ENCODE measurements around the gene RHAG. TPM values are rescaled to one million over a fixed set of nuclear protein-coding genes. Genes with fewer than 3 reads are reported as not detected.

The RHAG gene
- total RNA-seq, 2 donors from 2014 or later: not detected

DNA sequence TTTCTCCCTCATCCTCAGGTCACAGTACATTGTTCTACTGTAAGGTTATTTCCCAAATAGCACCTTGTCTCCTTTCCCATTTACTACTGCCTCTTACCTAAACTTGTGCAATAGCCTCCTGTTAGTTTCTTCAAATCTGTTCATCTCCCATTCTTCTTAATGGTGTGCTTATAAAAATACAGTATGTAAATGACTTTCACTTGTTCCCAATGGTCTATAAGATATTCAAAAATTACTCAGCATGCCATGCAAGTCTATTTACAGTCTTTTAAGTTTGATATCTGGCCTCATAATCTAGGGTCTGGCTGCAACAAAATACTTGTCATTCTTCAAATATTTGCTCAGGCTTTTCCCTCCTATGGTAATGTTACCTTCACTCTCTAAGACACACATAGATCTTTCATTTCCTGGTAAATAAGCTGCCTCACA, 31.5 kb upstream of the RHAG start:
- Mint-ChIP-seq H3K4me1 (peaks cover 5% of the 10 kb centered on the region), H3K4me3 (no peak overlapping the region), H3K9me3 (peaks cover 18% of the 10 kb centered on the region), H3K27ac (no peak overlapping the region), H3K27me3 (ENCODE audit: insufficient read depth) (no peaks in the 10 kb centered on the region), H3K36me3 (ENCODE audit: low read depth) (peaks cover 6% of the 10 kb centered on the region)
- DNase-seq: no peak
- Histone ChIP-seq H3K27ac (ENCODE audit: low read depth, low read length) (no peak overlapping the region), H3K4me1 (ENCODE audit: control insufficient read depth, insufficient read depth, low read length) (peaks cover 6% of the 10 kb centered on the region), H3K36me3 (ENCODE audit: control insufficient read depth, insufficient read depth, low read length) (no peaks in the 10 kb centered on the region), H3K9ac (ENCODE audit: extremely low read depth, low read length, poor library complexity, severe bottlenecking) (no peak overlapping the region), H3K27me3 (ENCODE audit: control insufficient read depth, insufficient read depth, low read length, poor library complexity, severe bottlenecking) (no peaks in the 10 kb centered on the region), H3K9me3 (ENCODE audit: control insufficient read depth, low read length) (peaks cover 11% of the 10 kb centered on the region), H3K4me3 (ENCODE audit: low read length) (no peak overlapping the region)
- TF ChIP-seq CTCF (conservative IDR thresholded peaks at IDR 0.05): no peak

GRCh38 chr6:49666930-49667757, 30.5 kb upstream of the RHAG start:
- peaks cover 6% of the 10 kb centered on the region for H3K4me1 ChIP-seq (ENCODE audit: control insufficient read depth, insufficient read depth, low read length)
- no peak overlapping the region for H3K4me3 Mint-ChIP-seq
- H3K9ac ChIP-seq (ENCODE audit: extremely low read depth, low read length, poor library complexity, severe bottlenecking): no peak overlapping the region
- H3K27ac ChIP-seq (ENCODE audit: low read depth, low read length): no peak overlapping the region
- no peaks in the 10 kb centered on the region for H3K27me3 Mint-ChIP-seq (ENCODE audit: insufficient read depth)
- H3K4me3 ChIP-seq (ENCODE audit: low read length): no peak overlapping the region
- H3K36me3 ChIP-seq (ENCODE audit: control insufficient read depth, insufficient read depth, low read length): no peaks in the 10 kb centered on the region
- no peak for TF ChIP-seq CTCF (conservative IDR thresholded peaks at IDR 0.05)
- 90 to 91% methylated on average over 1 to 5 of the region's 5 CpGs for WGBS, 2 experiments (ENCODE audit: insufficient coverage in 1 of 2, insufficient read length in 1 of 2)
- peaks cover 3% of the 10 kb centered on the region for H3K36me3 Mint-ChIP-seq (ENCODE audit: low read depth)
- no peak for DNase-seq
- H3K4me1 Mint-ChIP-seq: peaks cover 5% of the 10 kb centered on the region
- peaks cover 7% of the 10 kb centered on the region for H3K9me3 ChIP-seq (ENCODE audit: control insufficient read depth, low read length)
- H3K27me3 ChIP-seq (ENCODE audit: control insufficient read depth, insufficient read depth, low read length, poor library complexity, severe bottlenecking): no peaks in the 10 kb centered on the region
- H3K9me3 Mint-ChIP-seq: peaks cover 10% of the 10 kb centered on the region
- peak overlapping the region; percentile 43 for H3K27ac Mint-ChIP-seq

GRCh38 chr6:49666480-49666879, 29.8 kb upstream of the RHAG start:
- H3K4me1 Mint-ChIP-seq: peaks cover 5% of the 10 kb centered on the region
- WGBS, 2 experiments (ENCODE audit: insufficient coverage in 1 of 2, insufficient read length in 1 of 2): no CpG with 5 or more reads among the region's 1 CpG
- Histone ChIP-seq H3K4me3 (ENCODE audit: low read length) (no peak overlapping the region), H3K27me3 (ENCODE audit: control insufficient read depth, insufficient read depth, low read length, poor library complexity, severe bottlenecking) (no peaks in the 10 kb centered on the region), H3K36me3 (ENCODE audit: control insufficient read depth, insufficient read depth, low read length) (no peaks in the 10 kb centered on the region), H3K9ac (ENCODE audit: extremely low read depth, low read length, poor library complexity, severe bottlenecking) (no peak overlapping the region), H3K4me1 (ENCODE audit: control insufficient read depth, insufficient read depth, low read length) (peaks cover 6% of the 10 kb centered on the region), H3K9me3 (ENCODE audit: control insufficient read depth, low read length) (peaks cover under 1% of the 10 kb centered on the region), H3K27ac (ENCODE audit: low read depth, low read length) (no peak overlapping the region)
- H3K27me3 Mint-ChIP-seq (ENCODE audit: insufficient read depth): no peaks in the 10 kb centered on the region
- no peak for TF ChIP-seq CTCF (conservative IDR thresholded peaks at IDR 0.05)
- H3K4me3 Mint-ChIP-seq: no peak overlapping the region
- peaks cover 1% of the 10 kb centered on the region for H3K36me3 Mint-ChIP-seq (ENCODE audit: low read depth)
- DNase-seq: no peak
- H3K9me3 Mint-ChIP-seq: peaks cover 3% of the 10 kb centered on the region
- H3K27ac Mint-ChIP-seq: peak overlapping the region; percentile 43

Measured in endodermal cell (in vitro differentiated cells).